Stimulated activated CD8-positive, alpha-beta memory T cell treated with anti-CD3 and anti-CD28 coated beads, Interleukin-7, amount 100 ng/mL, for 48 hours (primary cell): Measurements from ENCODE around the gene MYO15B.
"Not testable (repeated sequence)": the region's sequence is repeated elsewhere in the genome, so short reads cannot be mapped to it uniquely, and the experiment has no call there.

ENCODE experiments used
- DNase-seq, 2 donors: peaks; one replicate each; pipeline ENCODE4 v3.0.0-alpha.2; 2020; ENCODE audit warnings: low read depth in 1 of 2; ENCODE audit errors: extremely low read depth in 1 of 2

Gene MYO15B

DNA sequence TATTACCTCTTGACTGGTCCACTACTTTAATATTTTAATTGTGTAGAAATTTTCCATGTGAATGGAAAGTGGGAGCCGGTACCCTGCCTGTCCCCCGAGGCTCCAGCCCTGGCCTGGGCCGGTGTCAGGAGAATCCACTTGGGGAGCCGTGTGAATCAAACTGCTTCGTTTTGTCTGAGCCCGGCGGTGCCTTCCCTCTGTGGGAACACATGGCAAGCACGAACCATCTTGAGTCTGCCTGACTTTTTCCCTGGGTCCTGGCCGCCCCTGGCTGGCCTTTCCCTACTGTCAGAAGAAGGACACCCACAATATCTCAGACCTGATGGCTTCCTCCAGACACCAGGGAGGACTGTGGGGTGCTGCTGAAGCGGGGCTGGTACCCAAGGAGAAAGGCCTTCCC is 12.4 kb upstream of the MYO15B start:
- DNase-seq = no peak

DNA sequence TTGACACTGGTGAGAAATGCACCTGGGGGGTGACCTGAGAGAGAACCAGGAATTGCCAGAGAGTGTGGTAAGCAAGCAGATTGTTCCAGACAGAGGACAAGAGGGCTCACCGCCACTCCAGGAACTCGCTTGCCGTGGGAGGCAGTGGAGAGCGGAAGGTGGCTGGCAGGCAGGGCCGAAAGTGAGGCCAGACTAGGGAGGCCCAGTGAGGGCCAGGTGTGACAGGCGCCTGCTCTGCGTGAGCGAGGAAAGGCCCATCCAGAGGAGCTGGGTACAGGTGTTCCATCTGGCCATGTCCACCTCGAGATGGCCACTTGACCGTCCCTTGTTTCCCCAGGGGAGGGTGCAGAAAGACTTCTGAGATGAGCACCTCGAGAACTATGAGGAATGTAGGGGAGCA is 11.9 kb upstream of the MYO15B start:
- no peak for DNase-seq

GRCh38 chr17:75576661-75577060 is 10.9 kb upstream of the MYO15B start:
- no peak for DNase-seq

DNA sequence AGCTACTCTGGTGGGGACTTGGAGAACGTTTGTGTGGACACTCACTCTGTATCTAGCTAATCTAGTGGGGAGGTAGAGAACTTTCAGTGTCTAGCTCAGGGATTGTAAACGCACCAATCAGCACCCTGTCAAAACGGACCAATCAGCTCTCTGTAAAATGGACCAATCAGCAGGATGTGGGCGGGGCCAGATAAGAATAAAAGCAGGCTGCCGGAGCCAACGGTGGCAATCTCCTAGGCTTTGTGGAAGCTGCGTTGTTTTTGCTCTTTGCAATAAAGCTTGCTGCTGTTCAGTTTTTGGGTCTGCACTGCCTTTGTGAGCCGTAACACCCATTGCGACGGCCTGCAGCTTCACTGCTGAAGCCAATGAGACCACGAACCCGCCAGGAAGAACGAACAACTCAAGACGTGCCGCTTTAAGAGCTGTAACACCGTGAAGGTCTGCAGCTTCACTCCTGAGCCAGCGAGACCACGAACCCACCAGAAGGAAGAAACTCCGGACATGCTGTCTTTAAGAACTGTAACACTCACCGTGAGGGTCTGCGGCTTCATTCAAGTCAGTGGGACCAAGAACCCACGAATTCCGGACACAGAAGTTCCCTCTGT is 6.4 kb upstream of the MYO15B start:
- peak; percentile 15 to 55 for DNase-seq

- not testable (repeated sequence) for DNase-seq
Observed at GRCh38 chr17:75583197-75583596, 4.4 kb upstream of the MYO15B start.

GRCh38 chr17:75584849-75585175 is 2.8 kb upstream of the MYO15B start:
- DNase-seq = no peak

- DNase-seq = no peak
Observed at GRCh38 chr17:75588596-75589011, 1.0 kb downstream of the MYO15B start.

DNA sequence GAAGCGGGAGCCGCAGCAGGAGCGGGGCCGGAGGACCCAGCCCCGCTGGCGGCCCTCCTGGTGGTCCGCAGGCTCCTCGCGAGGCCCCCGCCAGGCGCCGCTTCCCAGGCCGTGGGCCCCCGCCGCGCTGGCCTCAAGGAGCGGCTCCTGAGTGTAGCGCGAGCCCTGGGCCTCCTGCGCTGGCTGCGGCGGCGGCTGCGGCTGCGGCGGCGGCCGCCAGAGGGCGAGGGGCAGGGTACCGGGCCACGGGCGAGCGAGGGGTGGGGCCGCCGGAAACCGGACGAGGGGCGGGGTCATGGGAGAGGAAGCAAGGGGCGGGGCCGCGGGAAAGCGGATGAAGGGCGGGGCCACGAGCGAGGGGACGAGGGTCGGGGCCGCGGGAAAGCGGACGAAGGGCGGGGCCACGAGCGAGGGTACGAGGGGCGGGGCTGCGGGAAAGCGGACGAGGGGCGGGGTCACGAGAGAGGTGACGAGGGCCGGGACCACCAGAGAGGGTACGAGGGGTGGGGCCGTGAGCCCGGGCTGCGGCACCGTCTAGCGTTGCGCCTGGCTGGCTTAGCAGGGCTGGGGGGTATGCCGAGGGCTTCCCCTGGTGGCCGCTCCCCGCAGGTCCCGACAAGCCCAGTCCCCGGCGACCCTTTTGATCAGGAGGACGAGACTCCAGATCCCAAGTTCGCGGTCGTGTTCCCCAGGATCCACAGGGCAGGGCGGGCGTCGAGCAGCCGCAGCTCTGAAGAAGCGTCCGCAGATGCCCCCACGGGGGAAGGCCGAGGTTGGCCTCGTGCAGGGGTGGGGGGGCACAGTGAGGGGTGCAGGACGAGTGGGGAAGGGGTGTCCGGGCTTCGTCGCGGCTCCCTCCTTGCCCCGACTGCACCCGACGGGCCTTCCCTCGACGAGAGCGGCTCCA is 1.7 kb downstream of the MYO15B start:
- DNase-seq = peak; percentile 83 to 92

DNA sequence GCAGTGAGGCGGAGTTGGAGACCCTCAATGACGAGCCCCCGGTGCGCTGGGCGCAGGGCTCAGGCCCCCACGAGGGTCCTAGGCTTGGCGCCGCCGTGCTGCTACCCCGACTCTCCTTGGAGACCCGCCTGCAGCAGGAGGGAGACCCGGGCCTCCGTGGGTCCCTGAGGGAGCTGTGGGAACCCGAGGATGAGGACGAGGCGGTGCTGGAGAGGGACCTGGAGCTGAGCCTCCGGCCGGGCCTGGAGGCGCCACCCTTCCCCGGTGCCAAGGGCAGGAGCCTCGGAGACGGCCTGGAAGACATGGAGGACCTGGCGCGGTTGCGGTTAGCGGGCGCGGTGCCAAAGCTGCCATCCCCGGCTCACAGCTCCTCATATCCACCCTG is 2.3 kb downstream of the MYO15B start:
- no peak for DNase-seq

- DNase-seq = no peak
Observed at GRCh38 chr17:75590314-75590761, 2.7 kb downstream of the MYO15B start.

- DNase-seq = no peak
Observed at GRCh38 chr17:75590849-75591721, 3.5 kb downstream of the MYO15B start.

GRCh38 chr17:75591722-75592302 is 4.2 kb downstream of the MYO15B start:
- DNase-seq = no peak

DNA sequence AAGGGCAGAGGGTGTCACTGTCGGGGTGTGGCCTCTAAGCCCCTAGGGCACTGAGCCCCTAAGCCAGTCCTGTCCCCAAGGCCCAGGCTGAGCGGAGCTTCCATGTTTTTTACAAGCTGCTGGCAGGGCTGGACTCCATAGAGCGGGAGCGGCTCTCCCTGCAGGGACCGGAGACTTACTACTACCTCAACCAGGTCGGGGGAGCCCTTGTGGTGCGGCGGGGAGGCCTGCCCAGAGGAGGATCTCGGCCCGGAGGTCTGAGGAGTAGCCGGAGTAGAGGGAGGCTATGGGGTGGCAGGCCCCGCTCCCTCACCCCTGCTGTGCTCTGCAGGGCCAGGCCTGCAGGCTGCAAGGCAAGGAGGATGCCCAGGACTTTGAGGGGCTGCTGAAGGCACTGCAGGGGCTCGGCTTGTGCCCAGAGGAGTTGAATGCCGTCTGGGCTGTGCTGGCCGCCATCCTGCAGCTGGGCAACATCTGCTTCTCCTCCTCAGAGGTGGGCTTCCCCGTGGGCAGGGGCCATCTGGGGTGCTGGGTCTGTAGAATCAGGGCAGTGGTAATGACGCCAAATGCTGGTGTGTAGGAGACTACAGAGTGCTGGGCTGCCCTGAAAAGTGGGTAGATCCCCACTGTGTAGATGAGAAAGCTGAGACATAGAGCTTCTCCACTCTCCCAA is 4.9 kb downstream of the MYO15B start:
- DNase-seq = no peak

DNA sequence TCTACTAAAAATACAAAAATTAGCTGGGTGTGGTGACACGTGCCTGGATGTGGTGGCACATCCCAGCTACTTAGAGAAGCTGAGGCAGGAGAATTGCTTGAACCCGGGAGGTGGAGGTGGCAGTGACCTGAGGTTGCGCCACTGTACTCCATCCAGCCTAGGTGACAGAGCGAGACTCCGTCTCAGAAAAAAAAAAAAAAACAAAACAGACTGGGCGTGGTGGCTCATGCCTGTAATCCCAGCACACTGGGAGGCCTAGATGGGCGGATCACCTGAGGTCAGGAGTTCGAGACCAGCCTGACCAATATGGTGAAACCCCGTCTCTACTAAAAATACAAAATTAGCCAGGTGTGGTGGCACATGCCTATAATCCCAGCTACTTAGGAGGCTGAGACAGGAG is 5.8 kb downstream of the MYO15B start:
- not testable (repeated sequence) for DNase-seq

GRCh38 chr17:75594499-75595283 is 7.1 kb downstream of the MYO15B start:
- DNase-seq = no peak

- DNase-seq = no peak
Observed at GRCh38 chr17:75595284-75595919, 7.8 kb downstream of the MYO15B start.

DNA sequence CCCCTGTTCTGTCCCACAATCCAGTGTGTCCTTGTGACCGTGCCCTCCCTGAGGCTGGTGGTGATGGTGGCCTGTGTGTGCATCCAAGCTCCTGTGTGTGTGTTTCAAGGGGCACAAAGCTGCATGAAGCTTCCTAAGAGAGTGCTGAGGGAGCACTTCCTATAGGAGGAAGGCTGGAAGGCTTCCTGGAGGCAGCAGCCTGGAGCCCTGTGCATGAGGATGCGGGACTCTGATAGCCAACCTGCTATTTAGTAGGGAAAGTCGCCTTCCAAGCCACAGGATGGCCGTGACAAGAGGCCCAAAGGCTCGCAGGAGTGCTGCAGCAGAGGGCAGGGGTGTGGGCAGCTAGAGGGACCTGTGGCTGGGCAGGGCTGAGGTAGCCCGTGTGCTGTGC is 8.3 kb downstream of the MYO15B start:
- no peak for DNase-seq

DNA sequence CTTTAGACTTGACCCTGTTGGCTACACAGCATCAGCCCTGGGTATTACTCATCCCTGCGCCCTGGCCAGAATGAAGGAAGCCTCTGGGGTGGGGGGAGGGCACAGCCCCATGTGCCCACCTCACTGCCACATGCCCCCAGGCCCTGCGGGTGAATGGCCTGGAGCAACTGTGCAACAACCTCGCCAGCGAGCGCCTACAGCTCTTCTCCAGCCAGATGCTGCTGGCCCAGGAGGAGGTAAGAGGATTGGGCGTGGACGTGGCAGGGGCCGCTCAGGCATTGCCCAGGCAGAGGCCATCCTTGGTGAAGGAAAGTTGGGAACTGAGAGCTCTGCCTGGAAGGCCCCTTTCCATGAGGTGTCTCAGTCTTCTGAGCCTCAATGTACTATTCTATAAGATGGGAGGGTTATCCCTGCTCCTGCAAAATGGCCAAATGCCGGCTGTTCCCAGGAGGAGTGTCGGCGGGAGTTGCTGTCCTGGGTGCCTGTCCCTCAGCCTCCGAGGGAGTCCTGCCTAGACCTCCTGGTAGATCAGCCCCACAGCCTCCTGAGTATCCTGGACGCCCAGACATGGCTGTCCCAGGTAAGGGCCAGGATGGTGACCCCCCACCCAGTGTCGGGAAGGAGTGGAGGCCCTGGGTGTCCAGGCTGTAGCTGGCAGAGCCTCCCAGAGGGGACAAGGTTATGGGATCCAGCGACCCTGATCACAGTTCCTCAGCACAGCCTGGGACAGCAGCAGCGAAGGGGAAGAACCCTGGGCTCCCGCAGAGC is 8.9 kb downstream of the MYO15B start:
- no peak for DNase-seq
